Esophagus muscularis mucosa (tissue), 4 donors: ENCODE results near the gene LGR4. TPM values are rescaled to one million over a fixed set of nuclear protein-coding genes. Genes with fewer than 3 reads are reported as not detected.

Source experiments
- DNase-seq: peaks from one replicate; pipeline ENCODE4 v3.0.0-alpha.2; 2017; ENCODE audit errors: extremely low spot score
- H3K27ac ChIP-seq, 4 donors: fragments of 200-600 bp; sonication (generic); replicated peaks in 1 of 4; 1 replicate in 3 of 4; 2 replicates in 1 of 4; pipeline ENCODE4 v1.5.1; 2016 to 2019; ENCODE audit warnings: mild to moderate bottlenecking in 1 of 4
- H3K27me3 ChIP-seq, 4 donors: fragments of 200-600 bp; sonication (generic); one replicate each; pipeline versions ENCODE4 v1.5.1 to v1.6.0; 2016 to 2019
- H3K36me3 ChIP-seq, 4 donors: fragments of 200-600 bp; sonication (generic); one replicate each; pipeline ENCODE4 v1.5.1; 2016 to 2019
- H3K4me1 ChIP-seq, 4 donors: fragments of 200-600 bp; sonication (generic); one replicate each; pipeline ENCODE4 v1.5.1; 2016 to 2019
- H3K4me3 ChIP-seq, 4 donors: fragments of 200-600 bp; sonication (generic); 1 replicate in 2 of 4; 2 replicates in 2 of 4; pipeline ENCODE4 v1.5.1; 2016 to 2019; ENCODE audit warnings: mild to moderate bottlenecking in 4 of 4, moderate library complexity in 1 of 4
- H3K9me3 ChIP-seq, 4 donors: fragments of 200-600 bp; sonication (generic); 1 replicate in 3 of 4; 2 replicates in 1 of 4; pipeline ENCODE4 v1.5.1; 2016 to 2019
- EP300 ChIP-seq: sonication (generic); formaldehyde crosslinking; IDR thresholded peaks from one replicate; pipeline ENCODE4 v1.6.1; 2017; ENCODE audit warnings: antibody characterized with exemption
- POLR2A ChIP-seq: fragments of 450-650 bp; IDR thresholded peaks from one replicate; pipeline ENCODE4 v1.6.1; 2017; ENCODE audit warnings: antibody characterized with exemption, moderate library complexity, mild to moderate bottlenecking, low read depth
- POLR2AphosphoS5 ChIP-seq, 2 donors: sonication (generic); formaldehyde crosslinking; IDR thresholded peaks; one replicate each; pipeline ENCODE4 v1.6.1; 2017; ENCODE audit warnings: antibody characterized with exemption in 2 of 2
- WGBS: methylation state at CpG from one replicate; pipeline ENCODE4 v1.1.5; 2018; 5-methylcytosine and 5-hydroxymethylcytosine counted together
- intact Hi-C: fragments of 100-400 bp; cut with DNase I; formaldehyde crosslinking; loops from one replicate; pipeline ENCODE4 v1.15.1; 2023
- total RNA-seq, 4 donors: library from RNA; depleted of rRNA; stranded (reverse); fragments of >200 nt; gene quantifications; one replicate each; pipeline versions ENCODE4 v1.1.0 to v1.2.1, GENCODE V29; 2016
- TF ChIP-seq, protein P1 (sequence below), 3 experiments: fragments of 200-600 bp in 2 of 3; fragments of 450-650 bp in 1 of 3; sonication (generic) in 2 of 3; IDR thresholded peaks; one replicate each; pipeline ENCODE4 v1.5.1; 2017 to 2019; ENCODE audit warnings: antibody characterized with exemption in 3 of 3, mild to moderate bottlenecking in 2 of 3, moderate library complexity in 1 of 3

The LGR4 gene
- total RNA-seq, 4 donors from 2014 or later = 24.9 to 37.6 (median 27.6) TPM

DNA sequence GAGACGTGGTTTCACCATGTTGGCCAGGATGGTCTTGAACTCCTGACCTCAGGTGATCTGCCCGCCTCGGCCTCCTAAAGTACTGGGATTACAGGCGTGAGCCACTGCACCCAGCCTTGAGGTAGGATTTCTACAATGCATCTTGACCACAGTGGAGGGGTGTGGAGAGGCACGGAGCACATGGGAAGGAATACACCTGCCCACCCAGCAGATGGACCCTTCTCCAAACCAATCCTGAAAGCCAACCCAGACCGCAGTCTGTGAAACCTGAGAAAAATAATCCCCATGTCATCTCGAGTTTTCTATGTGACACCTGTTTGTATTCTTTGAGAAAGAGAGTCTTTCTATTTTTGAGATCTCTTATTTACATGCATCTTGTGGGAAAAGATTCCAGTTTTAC lies 32.5 kb downstream of the LGR4 start:
- Histone ChIP-seq H3K27me3 (no peaks in the 10 kb centered on the region), H3K9me3 (no peaks in the 10 kb centered on the region), H3K36me3 (no peaks in the 10 kb centered on the region), H3K4me1 (peaks cover 3 to 41% (median 37%) of the 10 kb centered on the region in 4 donors), H3K27ac (no peak overlapping the region), H3K4me3 (no peak overlapping the region)
- intact Hi-C loops = no loop called here
- no peak for DNase-seq
- no peak for TF ChIP-seq EP300
- TF ChIP-seq, protein P1, sequence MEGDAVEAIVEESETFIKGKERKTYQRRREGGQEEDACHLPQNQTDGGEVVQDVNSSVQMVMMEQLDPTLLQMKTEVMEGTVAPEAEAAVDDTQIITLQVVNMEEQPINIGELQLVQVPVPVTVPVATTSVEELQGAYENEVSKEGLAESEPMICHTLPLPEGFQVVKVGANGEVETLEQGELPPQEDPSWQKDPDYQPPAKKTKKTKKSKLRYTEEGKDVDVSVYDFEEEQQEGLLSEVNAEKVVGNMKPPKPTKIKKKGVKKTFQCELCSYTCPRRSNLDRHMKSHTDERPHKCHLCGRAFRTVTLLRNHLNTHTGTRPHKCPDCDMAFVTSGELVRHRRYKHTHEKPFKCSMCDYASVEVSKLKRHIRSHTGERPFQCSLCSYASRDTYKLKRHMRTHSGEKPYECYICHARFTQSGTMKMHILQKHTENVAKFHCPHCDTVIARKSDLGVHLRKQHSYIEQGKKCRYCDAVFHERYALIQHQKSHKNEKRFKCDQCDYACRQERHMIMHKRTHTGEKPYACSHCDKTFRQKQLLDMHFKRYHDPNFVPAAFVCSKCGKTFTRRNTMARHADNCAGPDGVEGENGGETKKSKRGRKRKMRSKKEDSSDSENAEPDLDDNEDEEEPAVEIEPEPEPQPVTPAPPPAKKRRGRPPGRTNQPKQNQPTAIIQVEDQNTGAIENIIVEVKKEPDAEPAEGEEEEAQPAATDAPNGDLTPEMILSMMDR (IDR thresholded peaks at IDR 0.05) = no peak
- no peak for TF ChIP-seq POLR2AphosphoS5 (IDR thresholded peaks at IDR 0.05)
- no peak for TF ChIP-seq POLR2A
- 94% methylated on average over 7 of the region's 7 CpGs for WGBS

DNA sequence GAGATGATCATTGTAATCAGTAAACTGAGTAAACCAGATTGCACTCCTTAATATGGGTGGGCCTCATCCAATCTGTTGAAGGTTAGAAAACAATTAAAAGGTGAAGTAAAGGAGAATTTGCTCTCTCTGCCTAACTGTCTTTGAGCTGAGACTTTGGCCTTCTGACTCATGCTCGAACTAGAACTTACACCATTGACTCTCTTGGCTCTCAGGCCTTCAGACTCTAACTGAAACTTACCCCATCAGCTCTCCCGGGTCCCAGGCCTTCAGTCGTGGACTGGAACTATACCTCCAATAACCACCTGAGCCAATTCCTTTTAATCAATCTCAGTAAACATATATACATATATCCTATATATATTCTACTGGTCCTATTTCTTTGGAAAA lies 34.0 kb downstream of the LGR4 start:
- 91% methylated on average over 3 of the region's 3 CpGs for whole genome bisulfite sequencing
- no peaks in the 10 kb centered on the region for H3K9me3 ChIP-seq
- DNase-seq = no peak
- TF ChIP-seq POLR2AphosphoS5 (IDR thresholded peaks at IDR 0.05) = no peak
- TF ChIP-seq, protein P1 (IDR thresholded peaks at IDR 0.05) = no peak
- no peak for TF ChIP-seq EP300
- TF ChIP-seq POLR2A = no peak
- no peaks in the 10 kb centered on the region for H3K27me3 ChIP-seq
- H3K4me1 ChIP-seq = peaks cover 3 to 26% (median 24%) of the 10 kb centered on the region in 4 donors
- no peak overlapping the region for H3K4me3 ChIP-seq
- intact Hi-C loops = no loop called here
- no peaks in the 10 kb centered on the region for H3K36me3 ChIP-seq
- H3K27ac ChIP-seq = no peak overlapping the region

DNA sequence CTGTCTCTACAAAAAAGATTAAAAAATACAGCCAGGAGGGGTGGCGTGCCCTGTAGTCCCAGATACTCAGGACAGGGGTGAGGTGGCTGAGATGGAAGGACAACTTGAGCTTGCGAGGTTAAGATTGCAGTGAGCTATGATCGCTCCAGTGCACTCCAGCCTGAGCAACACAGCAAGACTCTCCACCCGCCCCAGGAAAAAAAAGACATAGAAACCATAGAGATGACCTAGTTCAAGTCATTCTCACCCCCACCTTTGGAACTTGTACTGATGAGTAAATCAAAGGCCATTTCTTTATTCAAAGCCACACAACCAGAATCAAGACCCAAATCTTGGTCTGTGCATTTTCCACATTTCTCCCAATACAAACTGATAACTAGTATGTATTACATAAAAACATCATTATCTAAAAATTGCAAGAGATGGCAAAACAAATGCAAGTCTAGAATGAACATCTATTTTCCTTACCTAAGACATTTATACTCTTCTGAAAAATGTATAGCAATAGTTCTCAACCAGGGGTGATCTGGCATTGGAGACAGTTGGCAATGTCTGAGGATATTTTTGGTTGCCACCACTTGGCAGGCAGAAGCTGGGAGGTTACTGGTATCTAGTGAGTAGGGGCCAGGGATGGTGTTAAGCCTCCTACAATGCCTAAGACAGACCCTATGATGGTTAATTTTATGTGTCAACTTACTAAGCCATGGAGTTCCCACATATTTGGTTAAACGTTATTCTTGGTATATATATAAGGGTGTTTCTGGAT lies 34.6 kb downstream of the LGR4 start:
- no peak overlapping the region for H3K4me3 ChIP-seq

DNA sequence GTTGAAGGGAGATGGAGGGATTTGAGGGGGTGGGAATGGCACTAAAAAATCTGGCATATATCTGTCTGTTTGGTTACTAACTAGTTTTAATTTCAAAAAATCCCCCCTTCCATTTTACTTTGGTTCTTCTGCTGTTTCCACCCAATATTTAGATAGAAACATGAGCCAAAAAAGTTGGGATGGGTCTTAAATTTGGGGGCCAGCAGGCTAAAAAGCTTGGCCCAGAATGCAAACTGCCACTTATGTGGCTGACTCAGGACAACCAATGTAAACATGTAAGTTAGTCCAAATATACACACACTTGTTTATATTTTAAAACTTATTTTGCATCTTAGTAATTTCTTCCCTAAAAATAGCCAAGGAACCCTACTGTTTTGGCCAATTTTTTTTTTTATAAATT lies 35.7 kb downstream of the LGR4 start:
- Histone ChIP-seq H3K4me1 (peaks cover 3 to 34% (median 21%) of the 10 kb centered on the region in 4 donors), H3K27me3 (no peaks in the 10 kb centered on the region), H3K4me3 (no peak overlapping the region), H3K9me3 (no peaks in the 10 kb centered on the region), H3K27ac (no peak overlapping the region), H3K36me3 (no peaks in the 10 kb centered on the region)
- intact Hi-C loops = no loop called here
- no peak for DNase-seq
- TF ChIP-seq POLR2AphosphoS5 (IDR thresholded peaks at IDR 0.05) = no peak

More for the DNA sequence above, 34.6 kb downstream of the LGR4 start:
- WGBS = 86% methylated on average over 5 of the region's 5 CpGs
- Histone ChIP-seq H3K4me1 (peaks cover 3 to 26% (median 19%) of the 10 kb centered on the region in 4 donors), H3K9me3 (no peaks in the 10 kb centered on the region), H3K36me3 (no peaks in the 10 kb centered on the region), H3K27me3 (no peaks in the 10 kb centered on the region), H3K27ac (no peak overlapping the region)
- intact Hi-C loops = no loop called here
- DNase-seq = no peak
- TF ChIP-seq POLR2AphosphoS5 (IDR thresholded peaks at IDR 0.05) = no peak
- no peak for TF ChIP-seq POLR2A

DNA sequence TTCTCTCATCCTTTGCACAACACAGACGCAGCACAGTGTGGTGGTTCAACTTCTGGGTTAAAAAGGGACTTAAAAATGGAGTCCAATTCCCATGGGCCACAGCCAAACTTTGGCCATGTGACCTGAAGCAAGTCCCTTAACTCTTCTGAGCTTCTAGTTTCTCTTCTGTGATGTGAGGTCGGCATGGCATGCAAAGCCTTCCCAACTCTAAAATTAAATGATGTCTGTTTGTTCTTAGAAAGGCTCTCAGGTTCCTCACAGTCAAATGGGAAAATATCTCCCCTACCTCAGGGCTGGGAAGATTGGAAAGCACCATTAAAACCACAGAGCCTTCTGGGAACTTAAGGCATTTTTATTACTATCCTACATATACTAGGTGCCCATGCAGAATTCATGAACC lies 38.8 kb downstream of the LGR4 start:
- WGBS = 84% methylated on average over 2 of the region's 2 CpGs
- no peak overlapping the region for H3K4me3 ChIP-seq
- no peaks in the 10 kb centered on the region for H3K27me3 ChIP-seq
- intact Hi-C loops = no loop called here
- TF ChIP-seq, protein P1 (IDR thresholded peaks at IDR 0.05) = no peak
- no peaks in the 10 kb centered on the region for H3K36me3 ChIP-seq
- no peaks in the 10 kb centered on the region for H3K9me3 ChIP-seq
- H3K4me1 ChIP-seq = peaks cover 3 to 54% (median 32%) of the 10 kb centered on the region in 4 donors
- no peak for DNase-seq
- H3K27ac ChIP-seq = no peak overlapping the region

DNA sequence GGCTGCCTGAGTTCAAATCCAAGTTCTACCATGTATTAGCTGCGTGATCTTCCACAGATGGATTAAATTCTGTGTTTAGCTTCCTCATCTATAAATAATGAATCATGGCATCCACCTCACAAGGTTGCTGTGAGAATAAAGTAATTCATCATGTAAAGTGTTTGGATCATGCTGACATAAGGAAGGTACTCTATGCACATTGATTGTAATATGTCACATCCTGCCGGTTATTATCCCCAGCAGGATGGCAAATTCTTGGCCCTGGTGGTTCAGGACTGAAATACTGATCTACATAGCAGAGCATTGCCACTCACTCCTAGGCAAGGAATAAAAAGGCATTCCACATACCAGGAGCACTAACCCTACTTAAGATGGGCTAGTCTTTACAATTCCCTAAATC lies 40.8 kb downstream of the LGR4 start:
- Histone ChIP-seq H3K4me3 (no peak overlapping the region), H3K9me3 (no peaks in the 10 kb centered on the region), H3K27me3 (no peaks in the 10 kb centered on the region), H3K36me3 (no peaks in the 10 kb centered on the region), H3K4me1 (peaks cover 4 to 46% (median 25%) of the 10 kb centered on the region in 4 donors), H3K27ac (no peak overlapping the region)
- WGBS = 53% methylated on average over 2 of the region's 2 CpGs
- TF ChIP-seq POLR2AphosphoS5 (IDR thresholded peaks at IDR 0.05) = no peak
- TF ChIP-seq, protein P1 (IDR thresholded peaks at IDR 0.05) = no peak
- no peak for TF ChIP-seq POLR2A
- TF ChIP-seq EP300 = no peak
- no peak for DNase-seq
- intact Hi-C loops = no loop called here
